OCI-LY3 (cell line): ENCODE results near the gene LHPP.

Experiments used
- CTCF ChIP-seq: fragments of 200-600, 300-600 bp; sonication (generic); IDR thresholded peaks from 2 replicates; pipeline ENCODE4 v1.5.1; 2014; ENCODE audit warnings: antibody characterized with exemption, low read length, low read depth
- EZH2phosphoT487 ChIP-seq: fragments of 200-600 bp; shearing (Covaris generic); IDR thresholded peaks from 2 replicates; pipeline ENCODE4 v1.6.1; 2018; ENCODE audit warnings: antibody characterized with exemption, mixed run types, low read depth

DNA sequence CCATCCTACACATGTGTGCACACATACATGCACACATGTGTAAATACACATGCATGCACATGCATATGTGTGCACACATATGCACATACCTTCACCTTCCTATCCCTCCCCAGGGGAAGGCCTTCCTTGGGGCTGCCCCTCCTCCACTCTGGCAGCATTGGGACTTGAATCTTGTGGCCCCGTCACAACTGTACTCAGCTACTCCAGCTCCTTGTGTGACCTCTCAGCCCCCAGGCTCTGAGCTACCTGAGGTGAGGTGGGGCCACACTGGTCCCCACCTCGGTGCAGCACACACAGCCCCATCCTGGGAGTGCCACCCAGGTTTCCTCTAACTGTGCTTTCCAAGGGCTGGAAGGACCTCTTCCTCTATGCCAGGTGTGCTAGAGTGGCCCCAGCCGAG is 116.0 kb downstream of the LHPP start:
- TF ChIP-seq CTCF (no peak), EZH2phosphoT487 (no peak)
